Glutamatergic neuron (in vitro differentiated cells): Measurements from ENCODE around the gene PDE1C. TPM values are rescaled to one million over a fixed set of nuclear protein-coding genes. Genes with fewer than 3 reads are reported as not detected.

Experiments
- DNase-seq: peaks from one replicate; pipeline ENCODE4 v3.0.0; 2022
- H3K27ac Mint-ChIP-seq: one replicate; pipeline ENCODE4 v1.8.0; 2020; ENCODE audit warnings: mild to moderate bottlenecking, mixed read lengths, inconsistent platforms; ENCODE audit not compliant: unreplicated experiment
- H3K27me3 Mint-ChIP-seq: one replicate; pipeline ENCODE4 v1.8.0; 2020; ENCODE audit warnings: mild to moderate bottlenecking, moderate library complexity, mixed read lengths, inconsistent platforms; ENCODE audit not compliant: unreplicated experiment
- H3K36me3 Mint-ChIP-seq: one replicate; pipeline ENCODE4 v1.8.0; 2020; ENCODE audit warnings: mild to moderate bottlenecking, mixed read lengths, inconsistent platforms; ENCODE audit not compliant: unreplicated experiment
- H3K4me1 Mint-ChIP-seq: one replicate; pipeline ENCODE4 v1.8.0; 2020; ENCODE audit warnings: mild to moderate bottlenecking, low read depth, mixed read lengths, inconsistent platforms; ENCODE audit not compliant: unreplicated experiment
- H3K4me3 Mint-ChIP-seq: one replicate; pipeline ENCODE4 v1.8.0; 2020; ENCODE audit warnings: mild to moderate bottlenecking, mixed read lengths, inconsistent platforms; ENCODE audit not compliant: unreplicated experiment
- H3K9me3 Mint-ChIP-seq: one replicate; pipeline ENCODE4 v1.8.0; 2020; ENCODE audit warnings: mild to moderate bottlenecking, moderate library complexity, mixed read lengths, inconsistent platforms; ENCODE audit not compliant: unreplicated experiment
- total RNA-seq: library from RNA; stranded (reverse); fragmentation: NEBNext Ultra II Directional; extraction: Animal tissue kit (Norgen Biotek cat#: 25700); gene quantifications from one replicate; pipeline ENCODE4 v1.2.1, GENCODE V29; 2021; ENCODE audit not compliant: unreplicated experiment
- TF ChIP-seq, protein P1 (sequence below): fragments of 200-600 bp; sonication (generic); IDR thresholded peaks from one replicate; pipeline ENCODE4 v1.5.0; 2021; ENCODE audit not compliant: partially characterized antibody, unreplicated experiment

PDE1C gene
- total RNA-seq, 1 donor from 2014 or later: 3.3 TPM

- H3K27ac Mint-ChIP-seq: no peak overlapping the region
- no peaks in the 10 kb centered on the region for H3K4me1 Mint-ChIP-seq
- H3K27me3 Mint-ChIP-seq: no peaks in the 10 kb centered on the region
- no peaks in the 10 kb centered on the region for H3K9me3 Mint-ChIP-seq
- TF ChIP-seq, protein P1, sequence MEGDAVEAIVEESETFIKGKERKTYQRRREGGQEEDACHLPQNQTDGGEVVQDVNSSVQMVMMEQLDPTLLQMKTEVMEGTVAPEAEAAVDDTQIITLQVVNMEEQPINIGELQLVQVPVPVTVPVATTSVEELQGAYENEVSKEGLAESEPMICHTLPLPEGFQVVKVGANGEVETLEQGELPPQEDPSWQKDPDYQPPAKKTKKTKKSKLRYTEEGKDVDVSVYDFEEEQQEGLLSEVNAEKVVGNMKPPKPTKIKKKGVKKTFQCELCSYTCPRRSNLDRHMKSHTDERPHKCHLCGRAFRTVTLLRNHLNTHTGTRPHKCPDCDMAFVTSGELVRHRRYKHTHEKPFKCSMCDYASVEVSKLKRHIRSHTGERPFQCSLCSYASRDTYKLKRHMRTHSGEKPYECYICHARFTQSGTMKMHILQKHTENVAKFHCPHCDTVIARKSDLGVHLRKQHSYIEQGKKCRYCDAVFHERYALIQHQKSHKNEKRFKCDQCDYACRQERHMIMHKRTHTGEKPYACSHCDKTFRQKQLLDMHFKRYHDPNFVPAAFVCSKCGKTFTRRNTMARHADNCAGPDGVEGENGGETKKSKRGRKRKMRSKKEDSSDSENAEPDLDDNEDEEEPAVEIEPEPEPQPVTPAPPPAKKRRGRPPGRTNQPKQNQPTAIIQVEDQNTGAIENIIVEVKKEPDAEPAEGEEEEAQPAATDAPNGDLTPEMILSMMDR: no peak
- no peak for DNase-seq
- no peak overlapping the region for H3K4me3 Mint-ChIP-seq
- no peaks in the 10 kb centered on the region for H3K36me3 Mint-ChIP-seq
These were observed 191.3 kb downstream of the PDE1C start for GRCh38 chr7:31878875-31879274.

GRCh38 chr7:31875424-31875823 is 194.8 kb downstream of the PDE1C start:
- Mint-ChIP-seq H3K27me3 (no peaks in the 10 kb centered on the region), H3K9me3 (no peaks in the 10 kb centered on the region), H3K4me1 (no peaks in the 10 kb centered on the region), H3K4me3 (no peak overlapping the region), H3K36me3 (no peaks in the 10 kb centered on the region), H3K27ac (no peak overlapping the region)
- DNase-seq: no peak
- TF ChIP-seq, protein P1: no peak

- H3K36me3 Mint-ChIP-seq: no peaks in the 10 kb centered on the region
- H3K4me1 Mint-ChIP-seq: no peaks in the 10 kb centered on the region
- DNase-seq: no peak
- no peaks in the 10 kb centered on the region for H3K9me3 Mint-ChIP-seq
- TF ChIP-seq, protein P1: no peak
- no peak overlapping the region for H3K4me3 Mint-ChIP-seq
- no peaks in the 10 kb centered on the region for H3K27me3 Mint-ChIP-seq
- no peak overlapping the region for H3K27ac Mint-ChIP-seq
These were observed 195.4 kb downstream of the PDE1C start for GRCh38 chr7:31874631-31875386.

DNA sequence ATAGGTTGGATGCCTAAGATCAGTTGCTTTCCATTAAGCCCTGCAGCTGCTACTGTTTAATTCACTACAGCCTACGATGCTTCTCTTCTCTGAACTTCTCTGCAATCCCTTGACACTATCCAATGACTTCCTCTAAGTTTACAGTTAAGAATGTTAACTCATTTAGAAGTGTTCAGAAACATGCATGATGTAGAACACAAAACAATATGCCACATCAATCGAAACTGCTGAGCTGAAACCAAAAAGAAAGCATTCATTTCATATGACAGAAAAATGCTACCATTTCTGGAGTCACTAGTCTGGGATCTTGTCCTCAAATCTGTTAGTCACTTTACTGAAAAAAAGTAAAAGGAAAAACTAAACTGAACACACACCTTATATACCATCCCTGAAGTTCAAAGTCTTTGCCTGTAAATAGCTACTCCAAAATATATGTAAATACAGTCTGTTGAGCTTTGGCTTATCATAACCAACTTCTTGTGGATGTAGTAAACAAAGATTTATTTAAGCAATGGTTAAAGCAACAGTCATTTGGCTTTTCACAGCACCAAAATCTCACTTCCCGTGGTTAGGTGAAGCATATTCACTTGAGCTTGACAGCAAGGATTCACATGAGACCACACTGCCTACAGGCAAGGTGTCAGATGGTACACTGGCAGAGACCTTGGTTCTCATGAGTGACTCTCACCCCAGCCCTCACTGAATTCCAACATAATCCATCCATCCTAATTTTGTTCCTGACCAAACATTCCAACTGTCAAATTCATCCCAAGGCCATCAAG is 196.2 kb downstream of the PDE1C start:
- H3K9me3 Mint-ChIP-seq: no peaks in the 10 kb centered on the region
- H3K4me3 Mint-ChIP-seq: no peak overlapping the region
- no peak overlapping the region for H3K27ac Mint-ChIP-seq
- no peaks in the 10 kb centered on the region for H3K27me3 Mint-ChIP-seq
- no peak for DNase-seq
- H3K4me1 Mint-ChIP-seq: no peaks in the 10 kb centered on the region
- no peaks in the 10 kb centered on the region for H3K36me3 Mint-ChIP-seq
- TF ChIP-seq, protein P1: no peak
